LNCAP (cell line): ENCODE results near the gene TBX5.

Experiments used
- TF ChIP-seq, protein P1 (sequence below): fragments of 450-650 bp; IDR thresholded peaks from 2 replicates; pipeline ENCODE4 v1.5.1; 2017; ENCODE audit warnings: mild to moderate bottlenecking

TBX5 gene

DNA sequence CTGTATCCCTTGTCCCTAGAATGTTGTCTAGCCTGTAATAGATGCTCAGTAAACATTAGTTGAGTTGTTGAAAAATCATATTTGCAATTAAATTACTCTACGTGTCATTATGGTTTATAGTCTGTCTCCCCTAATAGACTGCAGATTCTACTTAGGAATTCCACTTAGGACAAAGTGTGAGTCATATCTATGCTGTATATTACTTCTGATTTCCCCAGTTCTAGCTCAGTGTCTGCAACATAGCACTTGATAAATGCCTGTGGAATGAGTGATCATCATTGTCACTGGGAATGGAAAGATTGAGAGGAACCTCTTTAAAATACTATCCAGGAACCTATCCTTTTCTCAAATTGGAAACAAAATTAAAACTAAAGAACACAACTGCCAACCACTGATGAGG is 99.3 kb downstream of the TBX5 start:
- TF ChIP-seq, protein P1, sequence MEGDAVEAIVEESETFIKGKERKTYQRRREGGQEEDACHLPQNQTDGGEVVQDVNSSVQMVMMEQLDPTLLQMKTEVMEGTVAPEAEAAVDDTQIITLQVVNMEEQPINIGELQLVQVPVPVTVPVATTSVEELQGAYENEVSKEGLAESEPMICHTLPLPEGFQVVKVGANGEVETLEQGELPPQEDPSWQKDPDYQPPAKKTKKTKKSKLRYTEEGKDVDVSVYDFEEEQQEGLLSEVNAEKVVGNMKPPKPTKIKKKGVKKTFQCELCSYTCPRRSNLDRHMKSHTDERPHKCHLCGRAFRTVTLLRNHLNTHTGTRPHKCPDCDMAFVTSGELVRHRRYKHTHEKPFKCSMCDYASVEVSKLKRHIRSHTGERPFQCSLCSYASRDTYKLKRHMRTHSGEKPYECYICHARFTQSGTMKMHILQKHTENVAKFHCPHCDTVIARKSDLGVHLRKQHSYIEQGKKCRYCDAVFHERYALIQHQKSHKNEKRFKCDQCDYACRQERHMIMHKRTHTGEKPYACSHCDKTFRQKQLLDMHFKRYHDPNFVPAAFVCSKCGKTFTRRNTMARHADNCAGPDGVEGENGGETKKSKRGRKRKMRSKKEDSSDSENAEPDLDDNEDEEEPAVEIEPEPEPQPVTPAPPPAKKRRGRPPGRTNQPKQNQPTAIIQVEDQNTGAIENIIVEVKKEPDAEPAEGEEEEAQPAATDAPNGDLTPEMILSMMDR = no peak

DNA sequence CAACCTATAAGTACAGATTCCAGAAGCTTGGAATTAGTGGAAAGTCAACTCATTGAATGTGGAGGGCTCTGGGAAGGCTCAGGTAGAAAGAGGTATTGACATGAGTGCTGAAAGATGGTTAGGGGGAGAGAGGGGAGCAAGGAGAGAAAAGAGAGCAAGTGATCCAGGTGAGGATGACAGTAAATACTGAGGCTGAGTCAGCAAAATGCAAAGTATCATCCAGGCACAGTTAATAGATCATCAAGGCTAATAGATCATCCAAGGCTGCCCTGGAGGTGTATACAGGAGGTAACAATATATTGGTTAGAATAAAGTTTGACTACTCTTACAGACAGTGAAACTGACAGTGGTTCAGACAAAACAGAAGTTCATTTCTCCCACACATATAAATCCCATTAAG is 100.5 kb downstream of the TBX5 start:
- TF ChIP-seq, protein P1 = no peak
